Omental fat pad (tissue), 4 donors: ENCODE results near the gene AFAP1L1. TPM values are rescaled to one million over a fixed set of nuclear protein-coding genes. Genes with fewer than 3 reads are reported as not detected.

Source experiments
- ATAC-seq: fragments of 150-250 bp; one replicate; pipeline ENCODE4 v1.9.1; 2016; ENCODE audit warnings: mild to moderate bottlenecking, moderate library complexity; ENCODE audit not compliant: low FRiP score
- DNase-seq: peaks from one replicate; pipeline ENCODE4 v3.0.0-alpha.2; 2019; ENCODE audit warnings: low spot score
- CTCF ChIP-seq, 3 donors: fragments of 450-650 bp; IDR thresholded peaks; one replicate each; pipeline ENCODE4 v1.5.1; 2016 to 2017; ENCODE audit warnings: antibody characterized with exemption in 3 of 3, mild to moderate bottlenecking in 3 of 3, moderate library complexity in 2 of 3
- total RNA-seq, 4 donors: library from RNA; depleted of rRNA; stranded (reverse); fragments of >200 nt; gene quantifications; one replicate each; pipeline ENCODE4 v1.1.0, GENCODE V29; 2016

AFAP1L1 gene
- total RNA-seq, 4 donors from 2014 or later = 44.1 to 58.5 (median 46.9) TPM

- no peak for TF ChIP-seq CTCF (IDR thresholded peaks at IDR 0.05)
- DNase-seq (no peak), ATAC-seq (no peak)
Measured at GRCh38 chr5:149247726-149248125, 23.9 kb upstream of the AFAP1L1 start.

GRCh38 chr5:149251546-149251945 is 20.1 kb upstream of the AFAP1L1 start:
- no peak for ATAC-seq
- DNase-seq = no peak
- TF ChIP-seq CTCF (IDR thresholded peaks at IDR 0.05) = no peak

- no peak for DNase-seq
- ATAC-seq = no peak
Measured at GRCh38 chr5:149254506-149254905, 17.2 kb upstream of the AFAP1L1 start.

GRCh38 chr5:149256451-149256850 is 15.2 kb upstream of the AFAP1L1 start:
- ATAC-seq = no peak

More at GRCh38 chr5:149254506-149254905, 17.2 kb upstream of the AFAP1L1 start:
- TF ChIP-seq CTCF (IDR thresholded peaks at IDR 0.05) = no peak

GRCh38 chr5:149257131-149257530 is 14.5 kb upstream of the AFAP1L1 start:
- ATAC-seq (no peak), DNase-seq (no peak)
- TF ChIP-seq CTCF (IDR thresholded peaks at IDR 0.05) = no peak

More at GRCh38 chr5:149256451-149256850, 15.2 kb upstream of the AFAP1L1 start:
- no peak for TF ChIP-seq CTCF (IDR thresholded peaks at IDR 0.05)
- no peak for DNase-seq

GRCh38 chr5:149257889-149258705 is 13.6 kb upstream of the AFAP1L1 start:
- DNase-seq (no peak), ATAC-seq (no peak)
- no peak for TF ChIP-seq CTCF (IDR thresholded peaks at IDR 0.05)

GRCh38 chr5:149260761-149261160 is 10.9 kb upstream of the AFAP1L1 start:
- ATAC-seq (no peak), DNase-seq (no peak)
- TF ChIP-seq CTCF (IDR thresholded peaks at IDR 0.05) = no peak
